Measurements from ENCODE around the gene HBD.
"Not testable (repeated sequence)": the region's sequence is repeated elsewhere in the genome, so short reads cannot be mapped to it uniquely, and the experiment has no call there.

Gene HBD

GRCh38 chr11:5266609-5267008 lies 32.3 kb upstream of the HBD start:
- Mint-ChIP-seq H3K4me3 (no peak overlapping the region), H3K36me3 (ENCODE audit: low read depth) (no peaks in the 10 kb centered on the region), H3K9me3 (no peaks in the 10 kb centered on the region), H3K27me3 (ENCODE audit: low read depth) (peaks cover 2% of the 10 kb centered on the region), H3K27ac (no peak overlapping the region), H3K4me1 (ENCODE audit: low read depth) (no peaks in the 10 kb centered on the region)
- DNase-seq (ENCODE audit: low spot score), result no peak

GRCh38 chr11:5265832-5266231 lies 31.5 kb upstream of the HBD start:
- no peaks in the 10 kb centered on the region for H3K36me3 Mint-ChIP-seq (ENCODE audit: low read depth)
- H3K4me1 Mint-ChIP-seq (ENCODE audit: low read depth), result no peaks in the 10 kb centered on the region
- DNase-seq (ENCODE audit: low spot score), result no peak
- no peak overlapping the region for H3K4me3 Mint-ChIP-seq
- peaks cover 2% of the 10 kb centered on the region for H3K27me3 Mint-ChIP-seq (ENCODE audit: low read depth)
- no peak overlapping the region for H3K27ac Mint-ChIP-seq
- no peaks in the 10 kb centered on the region for H3K9me3 Mint-ChIP-seq

- Mint-ChIP-seq H3K27me3 (ENCODE audit: low read depth) (no peaks in the 10 kb centered on the region), H3K4me3 (no peak overlapping the region), H3K27ac (no peak overlapping the region), H3K9me3 (no peaks in the 10 kb centered on the region), H3K36me3 (ENCODE audit: low read depth) (no peaks in the 10 kb centered on the region), H3K4me1 (ENCODE audit: low read depth) (no peaks in the 10 kb centered on the region)
- no peak for DNase-seq (ENCODE audit: low spot score)
Measured at GRCh38 chr11:5258543-5259262, 24.4 kb upstream of the HBD start.

GRCh38 chr11:5257296-5257695 lies 23.0 kb upstream of the HBD start:
- H3K36me3 Mint-ChIP-seq (ENCODE audit: low read depth), result no peaks in the 10 kb centered on the region
- H3K27me3 Mint-ChIP-seq (ENCODE audit: low read depth), result no peaks in the 10 kb centered on the region
- H3K4me1 Mint-ChIP-seq (ENCODE audit: low read depth), result no peaks in the 10 kb centered on the region
- DNase-seq (ENCODE audit: low spot score), result no peak
- H3K4me3 Mint-ChIP-seq, result no peak overlapping the region
- H3K9me3 Mint-ChIP-seq, result no peaks in the 10 kb centered on the region
- H3K27ac Mint-ChIP-seq, result no peak overlapping the region

GRCh38 chr11:5254646-5255413 lies 20.5 kb upstream of the HBD start, which contains the start of gene HBG2:
Gene HBG2, minus strand, starts transcription at chr11:5254781. Its CDS starts 53 bp downstream, at chr11:5254728.
- H3K4me3 Mint-ChIP-seq; H3K27me3 Mint-ChIP-seq (ENCODE audit: low read depth); DNase-seq (ENCODE audit: low spot score); H3K36me3 Mint-ChIP-seq (ENCODE audit: low read depth); H3K9me3 Mint-ChIP-seq; H3K4me1 Mint-ChIP-seq (ENCODE audit: low read depth); H3K27ac Mint-ChIP-seq: not testable (repeated sequence)

- not testable (repeated sequence) for DNase-seq (ENCODE audit: low spot score); H3K27ac Mint-ChIP-seq; H3K9me3 Mint-ChIP-seq; H3K36me3 Mint-ChIP-seq (ENCODE audit: low read depth); H3K4me3 Mint-ChIP-seq; H3K27me3 Mint-ChIP-seq (ENCODE audit: low read depth); H3K4me1 Mint-ChIP-seq (ENCODE audit: low read depth)
Measured at GRCh38 chr11:5254023-5254422, 19.7 kb upstream of the HBD start.

- H3K9me3 Mint-ChIP-seq; H3K4me3 Mint-ChIP-seq; H3K36me3 Mint-ChIP-seq (ENCODE audit: low read depth); H3K27ac Mint-ChIP-seq; H3K4me1 Mint-ChIP-seq (ENCODE audit: low read depth); DNase-seq (ENCODE audit: low spot score); H3K27me3 Mint-ChIP-seq (ENCODE audit: low read depth): not testable (repeated sequence)
Measured at GRCh38 chr11:5253440-5253839, 19.2 kb upstream of the HBD start.

DNA sequence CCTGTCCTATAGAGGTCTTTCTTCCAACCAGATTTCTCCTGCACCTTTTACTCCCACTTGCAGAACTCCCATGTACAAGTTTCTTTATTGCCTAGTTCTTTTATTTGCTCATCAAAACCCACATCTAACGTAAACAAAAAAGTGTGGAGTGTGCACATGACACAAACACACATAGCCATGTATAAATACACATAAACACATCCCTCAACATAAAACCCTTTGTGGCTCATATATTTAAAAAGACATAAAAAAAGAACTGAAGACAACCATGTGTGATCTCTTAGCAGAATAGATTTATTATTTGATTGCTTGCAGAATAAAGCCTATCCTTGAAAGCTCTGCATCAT lies 18.6 kb upstream of the HBD start:
- Mint-ChIP-seq H3K4me1 (ENCODE audit: low read depth) (no peaks in the 10 kb centered on the region), H3K27ac (no peak overlapping the region), H3K36me3 (ENCODE audit: low read depth) (no peaks in the 10 kb centered on the region), H3K9me3 (no peaks in the 10 kb centered on the region), H3K27me3 (ENCODE audit: low read depth) (no peaks in the 10 kb centered on the region), H3K4me3 (no peak overlapping the region)
- DNase-seq (ENCODE audit: low spot score), result no peak

GRCh38 chr11:5252192-5252918 lies 18.1 kb upstream of the HBD start:
- Mint-ChIP-seq H3K4me1 (ENCODE audit: low read depth) (no peaks in the 10 kb centered on the region), H3K4me3 (no peak overlapping the region), H3K27me3 (ENCODE audit: low read depth) (no peaks in the 10 kb centered on the region), H3K27ac (no peak overlapping the region), H3K9me3 (no peaks in the 10 kb centered on the region), H3K36me3 (ENCODE audit: low read depth) (no peaks in the 10 kb centered on the region)
- DNase-seq (ENCODE audit: low spot score), result no peak

DNA sequence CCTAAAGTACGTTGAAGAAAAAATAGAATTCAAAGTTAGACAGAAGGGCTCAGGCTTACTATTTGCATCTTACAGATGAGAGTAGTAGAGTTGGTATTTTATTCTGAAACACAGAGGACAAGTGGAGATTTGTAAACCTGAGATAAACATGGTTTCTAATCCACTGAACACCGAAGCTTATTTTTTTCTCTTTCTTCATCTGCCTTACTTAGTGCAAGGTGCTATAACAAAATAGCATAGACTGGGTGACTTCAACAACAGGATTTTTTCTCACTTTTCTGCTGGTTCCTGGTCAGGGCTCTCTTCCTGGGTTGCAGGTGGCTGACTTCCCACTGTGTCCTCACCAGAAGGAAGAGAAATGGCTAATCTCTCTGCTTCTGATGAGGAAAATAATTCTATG lies 17.5 kb upstream of the HBD start:
- DNase-seq (ENCODE audit: low spot score), result no peak
- Mint-ChIP-seq H3K9me3 (no peaks in the 10 kb centered on the region), H3K27ac (no peak overlapping the region)

GRCh38 chr11:5250543-5251204 lies 16.4 kb upstream of the HBD start:
- H3K4me1 Mint-ChIP-seq (ENCODE audit: low read depth), result no peaks in the 10 kb centered on the region
- H3K4me3 Mint-ChIP-seq, result no peak overlapping the region
- H3K36me3 Mint-ChIP-seq (ENCODE audit: low read depth), result no peaks in the 10 kb centered on the region
- no peak for DNase-seq (ENCODE audit: low spot score)
- no peaks in the 10 kb centered on the region for H3K9me3 Mint-ChIP-seq
- H3K27me3 Mint-ChIP-seq (ENCODE audit: low read depth), result no peaks in the 10 kb centered on the region
- H3K27ac Mint-ChIP-seq, result no peak overlapping the region

More for the DNA sequence above, 17.5 kb upstream of the HBD start:
- H3K27me3 Mint-ChIP-seq (ENCODE audit: low read depth), result no peaks in the 10 kb centered on the region
- H3K4me3 Mint-ChIP-seq, result no peak overlapping the region
- H3K36me3 Mint-ChIP-seq (ENCODE audit: low read depth), result no peaks in the 10 kb centered on the region
- H3K4me1 Mint-ChIP-seq (ENCODE audit: low read depth), result no peaks in the 10 kb centered on the region

DNA sequence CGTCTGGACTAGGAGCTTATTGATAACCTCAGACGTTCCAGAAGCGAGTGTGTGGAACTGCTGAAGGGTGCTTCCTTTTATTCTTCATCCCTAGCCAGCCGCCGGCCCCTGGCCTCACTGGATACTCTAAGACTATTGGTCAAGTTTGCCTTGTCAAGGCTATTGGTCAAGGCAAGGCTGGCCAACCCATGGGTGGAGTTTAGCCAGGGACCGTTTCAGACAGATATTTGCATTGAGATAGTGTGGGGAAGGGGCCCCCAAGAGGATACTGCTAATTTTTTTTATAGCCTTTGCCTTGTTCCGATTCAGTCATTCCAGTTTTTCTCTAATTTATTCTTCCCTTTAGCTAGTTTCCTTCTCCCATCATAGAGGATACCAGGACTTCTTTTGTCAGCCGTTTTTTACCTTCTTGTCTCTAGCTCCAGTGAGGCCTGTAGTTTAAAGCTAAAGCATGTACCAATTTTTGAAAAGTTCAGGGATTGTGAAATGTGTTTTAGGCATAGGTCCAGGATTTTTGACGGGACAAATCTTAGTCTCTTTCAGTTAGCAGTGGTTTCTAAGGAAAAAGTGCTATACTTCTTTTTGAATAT lies 15.6 kb upstream of the HBD start, which contains the start of gene HBG1:
Gene HBG1, minus strand, starts transcription at position 51 of the 590 bp plus-strand sequence. CDS start 53 bp downstream, outside the sequence.
- not testable (repeated sequence) for H3K4me3 Mint-ChIP-seq; H3K4me1 Mint-ChIP-seq (ENCODE audit: low read depth); H3K27me3 Mint-ChIP-seq (ENCODE audit: low read depth); H3K36me3 Mint-ChIP-seq (ENCODE audit: low read depth); H3K27ac Mint-ChIP-seq; H3K9me3 Mint-ChIP-seq; DNase-seq (ENCODE audit: low spot score)

DNA sequence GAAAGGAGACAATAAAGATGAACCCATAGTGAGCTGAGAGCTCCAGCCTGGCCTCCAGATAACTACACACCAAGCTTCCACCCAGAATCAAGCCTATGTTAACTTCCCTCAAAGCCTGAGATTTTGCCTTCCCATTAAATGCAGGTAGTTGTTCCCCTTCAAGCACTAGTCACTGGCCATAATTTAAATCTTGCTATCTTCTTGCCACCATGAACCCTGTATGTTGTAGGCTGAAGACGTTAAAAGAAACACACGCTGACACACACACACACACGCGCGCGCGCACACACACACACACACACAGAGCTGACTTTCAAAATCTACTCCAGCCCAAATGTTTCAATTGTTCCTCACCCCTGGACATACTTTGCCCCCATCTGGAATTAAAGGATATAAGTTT lies 14.2 kb upstream of the HBD start:
- not testable (repeated sequence) for DNase-seq (ENCODE audit: low spot score); H3K27me3 Mint-ChIP-seq (ENCODE audit: low read depth); H3K36me3 Mint-ChIP-seq (ENCODE audit: low read depth); H3K4me3 Mint-ChIP-seq; H3K9me3 Mint-ChIP-seq; H3K27ac Mint-ChIP-seq; H3K4me1 Mint-ChIP-seq (ENCODE audit: low read depth)

Data from T-helper 2 cell treated with Interferon-gamma antibody and Interleukin-4, amounts not matched to agents 5 μg/mL and 100 μg/mL, for 36 hours (primary cell).